GM19452 (cell line): ENCODE data around the gene TFF3.

ENCODE experiments used
- ATAC-seq: cut with Tn5 transposase; IDR thresholded peaks from one replicate; pipeline ENCODE4 v1.9.1; 2021; ENCODE audit not compliant: unreplicated experiment

The TFF3 gene

DNA sequence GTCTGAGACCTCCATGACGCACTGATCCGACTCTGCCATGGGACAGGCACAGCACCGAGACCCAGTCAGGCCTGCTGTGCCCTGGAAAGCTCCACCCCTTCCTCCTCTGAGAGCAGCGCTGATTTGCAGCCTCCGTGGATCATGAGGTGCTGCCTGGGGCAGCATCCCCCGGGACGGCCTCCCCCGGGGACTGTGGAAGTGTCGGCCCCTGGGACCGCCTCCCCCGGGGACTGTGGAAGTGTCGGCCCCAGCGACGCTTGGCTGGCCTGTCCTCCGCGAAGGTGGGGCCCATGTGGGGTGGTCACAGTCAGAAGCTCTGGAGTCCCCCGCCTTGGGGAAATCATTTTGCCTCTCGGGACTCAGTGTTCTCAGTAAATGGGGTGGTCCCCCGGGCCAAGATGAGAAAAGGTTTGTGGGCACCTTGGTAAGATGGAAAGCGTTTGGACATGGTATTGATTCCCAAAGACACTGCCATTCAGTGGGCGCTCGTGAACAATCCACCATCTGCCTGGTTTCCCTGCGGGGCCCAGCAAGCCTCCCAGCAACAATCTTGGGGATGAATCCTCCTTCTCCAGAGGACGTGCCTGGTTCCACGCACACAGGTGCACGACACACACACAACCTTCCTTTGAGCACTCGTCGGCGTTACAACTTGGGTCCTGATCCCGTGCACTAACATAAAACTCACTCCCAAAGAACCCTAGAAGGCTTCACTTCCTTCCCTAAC, 32.6 kb upstream of the TFF3 start:
- no peak for ATAC-seq

DNA sequence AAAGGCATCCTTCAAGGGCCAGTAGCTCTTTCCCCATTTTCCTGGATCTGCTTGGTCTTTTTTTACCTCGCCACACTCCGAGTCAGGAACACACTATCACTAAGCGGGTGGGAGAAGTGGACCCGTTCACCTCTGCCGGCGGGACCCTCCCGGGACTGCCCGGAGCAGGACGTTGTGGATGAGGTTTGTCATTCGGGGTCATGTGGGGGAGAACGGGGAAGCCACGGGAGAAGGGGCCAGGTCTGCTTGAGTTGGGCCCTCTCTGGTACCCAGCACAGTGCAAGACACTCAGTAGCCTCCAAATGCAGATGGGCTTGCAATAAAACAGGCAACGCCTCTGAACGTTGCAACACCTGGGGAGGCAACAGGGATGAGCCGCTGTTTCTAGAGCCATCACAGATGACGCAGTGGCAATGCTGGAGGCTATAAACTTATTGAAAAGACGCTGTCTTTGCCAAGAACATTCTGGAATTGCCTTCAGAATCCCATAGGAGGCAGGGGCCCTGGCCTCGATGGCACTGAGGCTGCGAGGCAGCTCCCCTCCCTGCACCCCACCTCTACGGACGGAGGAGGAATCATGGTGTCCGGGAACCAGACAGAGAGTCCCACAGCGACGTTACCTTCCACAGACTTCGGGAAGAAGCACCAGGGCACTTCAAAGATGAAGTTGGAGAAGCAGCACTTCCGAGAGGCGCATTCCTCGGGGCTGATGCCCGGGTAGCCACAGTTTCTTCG, 31.8 kb upstream of the TFF3 start:
- no peak for ATAC-seq

DNA sequence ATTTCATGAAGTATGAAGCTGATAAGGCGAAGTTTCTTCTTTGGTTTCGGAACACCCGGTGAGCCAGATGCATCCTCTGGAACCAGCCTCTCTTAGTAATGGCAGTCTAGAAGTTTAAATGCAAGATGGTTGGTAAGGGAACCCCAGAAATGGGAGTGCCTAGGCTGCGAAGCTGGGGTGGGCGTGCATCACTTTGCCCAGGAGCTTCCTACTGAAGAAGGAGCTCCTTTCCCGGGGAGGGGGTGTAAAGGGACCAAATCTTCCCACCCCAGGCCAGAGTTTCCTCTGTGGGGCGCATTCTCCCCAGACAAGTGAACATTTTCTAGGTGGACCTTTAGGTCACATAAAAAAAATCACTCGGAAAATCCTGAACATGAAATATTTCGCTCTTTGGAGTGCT, 31.2 kb upstream of the TFF3 start:
- no peak for ATAC-seq

DNA sequence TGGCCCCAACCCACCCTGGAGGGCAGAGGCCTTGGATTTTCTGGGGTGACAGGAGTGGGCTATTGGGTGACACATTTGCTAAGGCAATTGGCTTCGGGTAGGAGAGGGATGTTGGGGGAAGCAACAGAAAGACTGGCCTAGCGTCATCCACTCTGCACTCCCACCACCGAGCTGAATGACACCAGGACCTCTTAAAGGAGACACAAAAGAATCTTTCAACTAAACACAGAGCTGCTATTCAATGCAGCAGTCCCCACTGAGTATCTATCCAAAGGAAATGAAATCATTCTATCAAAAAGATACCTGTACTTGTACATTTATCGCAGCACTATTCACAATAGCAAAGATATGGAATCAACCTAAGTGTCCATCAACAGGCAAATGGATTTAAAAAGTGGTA, 29.4 kb upstream of the TFF3 start:
- no peak for ATAC-seq

DNA sequence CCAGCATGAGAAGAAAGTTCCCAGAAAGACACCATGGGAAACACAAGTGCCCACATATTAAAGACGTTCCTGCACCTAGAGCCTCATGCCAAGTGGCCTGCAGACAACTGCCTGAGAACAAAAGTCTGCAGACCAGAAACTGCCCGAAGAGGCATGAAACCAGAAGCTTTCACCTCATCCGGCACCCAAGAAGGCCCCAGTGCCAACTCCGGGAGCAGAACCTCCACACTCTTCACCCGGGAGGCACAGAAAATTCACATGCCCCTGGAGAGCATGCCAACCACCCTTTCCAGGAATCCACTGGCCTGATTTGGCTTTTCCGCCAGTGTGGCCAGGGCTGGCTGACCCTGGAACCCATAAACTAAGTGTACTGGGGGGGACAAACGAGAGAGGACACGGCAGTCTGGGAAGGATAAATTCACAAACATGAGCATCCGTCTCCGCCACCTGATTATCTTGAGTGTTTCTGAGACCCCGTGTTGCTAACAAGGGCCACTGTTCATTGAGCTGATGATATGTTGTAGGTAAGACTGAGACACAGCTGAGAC, 28.8 kb upstream of the TFF3 start:
- ATAC-seq: no peak

DNA sequence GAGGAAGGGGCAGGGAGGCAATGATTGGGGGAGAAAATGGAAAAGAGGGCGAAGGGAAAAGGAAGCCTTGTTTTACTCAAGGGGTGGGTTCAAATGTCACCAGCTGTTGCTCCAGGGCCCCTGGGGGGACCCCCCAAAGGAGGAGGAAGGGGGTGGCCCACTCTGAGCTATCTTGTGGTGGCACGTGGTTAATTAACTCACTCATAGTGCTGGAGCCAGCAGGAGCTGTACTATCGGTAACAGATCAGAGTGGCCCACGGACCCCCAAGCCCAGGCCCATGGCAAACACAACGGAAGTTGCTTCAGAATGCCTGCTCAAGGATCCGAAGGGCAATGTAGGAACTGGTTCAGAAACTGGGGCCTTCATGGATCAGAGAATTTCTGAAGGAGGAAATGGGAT, 28.3 kb upstream of the TFF3 start:
- no peak for ATAC-seq

DNA sequence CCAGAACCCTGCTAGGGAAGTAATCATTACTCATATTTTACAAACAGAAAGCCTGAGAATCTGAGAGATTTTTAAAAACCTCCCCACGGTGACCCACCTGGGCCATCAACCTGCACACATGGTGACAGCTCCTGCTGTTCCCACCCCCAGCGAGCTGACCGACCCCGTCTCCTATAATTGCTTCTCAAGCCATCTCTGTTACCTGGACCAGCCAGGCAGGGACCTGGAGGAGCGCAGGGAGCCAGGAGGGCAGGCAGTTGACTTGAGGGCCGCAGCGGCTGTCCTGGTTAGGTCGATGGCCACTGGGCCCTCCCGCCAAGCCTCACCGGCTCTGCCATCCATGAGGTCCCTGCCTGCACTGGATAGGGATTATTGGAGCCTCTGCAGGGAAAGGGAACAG, 27.9 kb upstream of the TFF3 start:
- no peak for ATAC-seq

DNA sequence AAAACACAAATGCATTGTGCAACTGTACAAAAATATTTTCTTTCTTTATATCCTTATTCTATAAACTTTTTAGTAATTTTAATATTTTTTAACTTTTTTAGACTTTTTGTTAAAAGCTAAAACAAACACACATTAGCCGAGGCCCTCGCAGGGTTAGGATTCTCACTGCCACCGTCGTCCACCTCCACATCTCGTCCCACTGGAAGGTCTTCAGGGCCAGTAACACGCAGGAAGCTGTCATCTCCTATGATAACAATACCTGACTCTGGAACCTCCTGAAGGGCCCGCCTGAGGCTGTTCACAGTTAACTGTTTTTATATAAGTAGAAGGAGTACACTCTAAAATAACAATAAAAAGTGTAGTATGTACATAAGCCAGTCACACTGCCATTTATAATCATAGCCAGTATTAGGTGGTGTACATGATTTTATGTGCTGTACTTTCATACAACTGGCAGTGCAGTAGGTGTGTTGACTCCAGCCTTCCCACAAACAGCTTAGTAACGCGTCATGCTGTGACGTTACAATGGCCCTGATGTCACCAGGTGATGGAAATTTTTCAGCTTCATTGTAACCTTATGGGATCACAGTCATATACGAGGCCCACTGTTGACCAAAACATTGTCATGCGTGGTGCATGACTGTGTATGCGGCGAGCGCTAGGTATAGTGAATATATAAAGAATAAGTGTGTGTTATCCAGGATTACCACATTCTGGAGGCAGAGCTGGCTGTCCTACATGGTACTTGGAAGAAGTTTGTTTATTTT, 26.8 kb upstream of the TFF3 start:
- ATAC-seq: no peak

DNA sequence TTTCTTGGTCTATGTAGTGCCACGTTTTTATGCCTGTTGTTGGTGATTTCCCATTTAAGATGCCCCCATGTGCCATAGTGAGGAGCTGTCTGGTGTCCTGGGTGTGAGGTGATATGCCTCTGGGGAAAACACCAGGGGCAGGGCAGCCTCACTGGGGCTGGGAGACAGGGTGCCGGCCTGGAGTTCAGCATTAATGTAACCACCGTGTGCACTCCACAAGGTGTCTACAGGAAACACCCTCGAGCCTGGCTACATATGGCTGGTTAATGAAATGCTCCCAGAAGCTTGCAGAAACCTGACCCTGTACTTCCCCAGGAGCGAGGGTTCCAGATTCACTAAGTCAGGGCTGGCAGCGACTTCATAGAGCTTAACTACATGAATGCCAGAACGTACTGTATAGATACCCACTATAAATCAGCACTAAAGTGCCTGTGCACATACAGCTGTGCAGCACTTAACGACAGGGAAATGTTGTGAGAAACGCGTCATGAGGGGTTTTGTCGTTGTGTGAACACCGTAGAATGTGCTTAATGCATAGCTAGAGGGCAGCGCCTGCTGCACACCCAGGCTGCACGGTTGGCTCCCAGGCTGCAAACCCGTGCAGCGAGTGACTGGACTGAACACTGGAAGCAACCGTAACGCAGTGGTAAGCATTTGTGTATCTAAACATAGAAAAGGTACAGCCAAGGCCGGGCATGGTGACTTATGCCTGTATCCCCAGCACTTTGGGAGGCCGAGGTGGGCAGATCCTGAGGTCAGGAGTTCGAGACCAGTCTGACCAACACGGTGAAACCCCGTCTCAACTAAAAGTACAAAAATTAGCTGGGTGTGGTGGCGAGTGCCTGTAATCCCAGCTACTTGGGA, 25.2 kb upstream of the TFF3 start:
- ATAC-seq: no peak

DNA sequence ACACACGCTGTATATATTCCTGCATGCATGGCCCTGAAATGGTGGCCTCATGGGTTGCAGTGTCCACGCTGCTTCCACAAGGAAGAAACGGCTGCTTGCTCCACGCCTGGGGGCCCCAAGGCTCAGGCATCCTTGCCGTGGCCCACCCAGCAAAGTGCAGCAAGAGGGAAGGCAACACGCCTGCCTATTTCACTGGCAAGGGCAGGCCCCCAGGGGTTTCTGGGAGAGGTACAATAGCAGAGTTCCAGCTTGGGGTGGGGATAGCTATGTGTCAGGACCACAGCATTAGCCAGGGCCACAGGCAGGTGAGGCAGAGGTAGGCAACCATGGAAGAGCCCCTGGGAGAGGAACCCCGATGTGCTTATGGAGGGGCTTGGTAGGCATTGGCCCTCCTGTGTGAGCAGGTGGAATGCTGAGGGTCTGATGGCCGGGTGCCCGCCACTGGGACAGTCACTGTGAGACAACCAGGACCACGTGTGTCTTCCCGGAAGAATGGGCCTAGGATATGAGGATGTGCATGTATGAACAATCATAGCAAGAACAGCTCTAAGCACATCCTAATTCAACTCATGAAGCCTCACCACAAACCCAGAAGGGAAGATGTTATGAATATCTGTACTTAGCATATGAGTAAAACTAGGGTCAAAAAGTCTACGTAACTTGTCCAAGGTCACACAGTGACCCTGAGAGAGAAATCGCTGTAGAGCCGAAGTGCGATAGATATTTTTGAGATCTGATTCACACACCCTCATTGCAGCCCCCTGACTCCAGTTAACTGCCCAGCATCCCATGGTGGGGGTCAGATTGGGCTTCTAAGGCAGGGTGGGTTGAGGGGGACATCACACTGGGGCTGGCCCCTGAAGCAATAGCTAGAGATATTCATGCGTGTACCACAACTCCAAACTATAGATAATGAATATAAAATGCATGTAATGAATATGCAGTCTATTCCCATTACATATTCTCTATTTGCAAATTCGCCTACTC, 23.8 kb upstream of the TFF3 start:
- no peak for ATAC-seq

DNA sequence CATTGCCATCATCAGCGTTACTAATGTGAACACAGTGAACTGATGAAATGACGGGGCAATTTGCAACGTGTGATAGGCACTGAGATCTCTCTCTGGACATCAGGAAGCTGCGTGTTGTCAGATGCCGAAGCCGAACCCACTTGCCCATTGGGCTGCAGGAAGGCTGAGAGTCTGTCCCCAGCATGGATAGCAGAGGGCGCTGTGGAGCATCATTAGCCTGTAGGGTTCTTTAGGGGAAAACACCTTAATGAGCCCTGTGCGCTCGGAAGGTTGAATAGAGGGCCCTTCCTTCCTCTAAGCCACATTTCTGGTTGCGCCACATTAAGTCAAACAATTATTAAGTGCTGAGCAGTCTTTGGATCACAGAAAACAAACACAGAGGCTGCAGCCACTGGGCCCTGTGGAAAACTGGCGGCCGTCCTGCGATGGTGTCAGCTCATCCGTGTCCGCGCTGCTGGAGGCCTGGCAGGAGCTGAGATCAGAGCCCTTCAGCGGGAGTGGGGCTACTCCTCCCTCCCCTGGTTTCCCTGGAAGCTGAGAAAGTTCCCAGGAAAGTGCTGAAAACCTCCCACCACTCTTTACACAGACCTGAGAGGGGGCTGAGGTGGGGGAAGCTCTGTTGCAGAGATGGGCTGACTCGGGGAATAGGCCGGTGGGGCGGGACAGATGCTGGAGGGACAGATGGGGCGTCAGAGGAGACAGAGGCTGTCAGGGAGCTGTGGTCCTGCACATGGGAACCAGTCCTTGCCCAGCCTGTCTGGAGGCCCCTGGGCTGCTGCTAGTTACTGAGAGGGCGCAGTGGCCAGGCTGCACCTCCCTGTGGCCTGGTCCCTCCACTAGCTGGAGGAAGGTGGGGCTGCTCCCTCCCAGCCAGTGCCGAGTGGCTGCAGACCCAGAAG, 22.9 kb upstream of the TFF3 start:
- no peak for ATAC-seq

DNA sequence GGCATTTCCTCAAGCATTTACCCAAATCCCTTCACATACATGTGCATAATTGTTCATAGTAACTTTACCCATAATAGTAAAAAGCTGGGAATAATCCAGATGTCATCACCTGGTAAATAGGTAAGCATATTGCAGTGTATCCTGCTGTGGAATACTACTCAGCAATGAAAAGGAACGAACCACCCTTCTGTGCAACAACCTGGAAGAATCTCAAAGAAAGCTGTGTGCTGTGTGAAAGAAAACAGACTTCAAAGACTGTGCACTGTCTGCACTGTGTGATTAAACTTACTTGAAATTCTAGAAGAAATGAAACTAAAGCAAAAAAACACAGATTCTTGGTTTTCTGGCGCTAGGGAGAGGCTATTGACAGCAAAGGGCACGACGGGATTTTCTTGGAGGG, 22.1 kb upstream of the TFF3 start:
- ATAC-seq: no peak

DNA sequence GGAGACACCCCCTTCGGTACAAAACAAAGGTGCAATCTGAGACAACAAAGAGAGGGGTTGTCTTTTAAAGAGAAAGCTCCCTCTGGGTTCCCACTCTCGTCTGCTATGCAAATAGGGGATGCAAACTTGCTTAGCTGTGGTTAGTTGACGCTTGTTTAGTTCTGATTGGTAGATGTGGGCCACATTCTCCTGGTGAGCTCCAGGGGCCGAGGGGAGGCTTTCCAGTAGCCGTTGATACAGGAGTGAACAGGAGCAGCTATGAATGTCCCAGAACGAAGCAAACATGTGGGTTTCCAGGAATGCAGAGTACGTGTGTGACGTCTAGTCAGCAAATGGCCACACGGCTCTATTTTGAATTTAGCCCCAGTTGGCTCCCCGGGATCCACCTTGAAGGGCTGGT, 20.8 kb upstream of the TFF3 start:
- no peak for ATAC-seq

DNA sequence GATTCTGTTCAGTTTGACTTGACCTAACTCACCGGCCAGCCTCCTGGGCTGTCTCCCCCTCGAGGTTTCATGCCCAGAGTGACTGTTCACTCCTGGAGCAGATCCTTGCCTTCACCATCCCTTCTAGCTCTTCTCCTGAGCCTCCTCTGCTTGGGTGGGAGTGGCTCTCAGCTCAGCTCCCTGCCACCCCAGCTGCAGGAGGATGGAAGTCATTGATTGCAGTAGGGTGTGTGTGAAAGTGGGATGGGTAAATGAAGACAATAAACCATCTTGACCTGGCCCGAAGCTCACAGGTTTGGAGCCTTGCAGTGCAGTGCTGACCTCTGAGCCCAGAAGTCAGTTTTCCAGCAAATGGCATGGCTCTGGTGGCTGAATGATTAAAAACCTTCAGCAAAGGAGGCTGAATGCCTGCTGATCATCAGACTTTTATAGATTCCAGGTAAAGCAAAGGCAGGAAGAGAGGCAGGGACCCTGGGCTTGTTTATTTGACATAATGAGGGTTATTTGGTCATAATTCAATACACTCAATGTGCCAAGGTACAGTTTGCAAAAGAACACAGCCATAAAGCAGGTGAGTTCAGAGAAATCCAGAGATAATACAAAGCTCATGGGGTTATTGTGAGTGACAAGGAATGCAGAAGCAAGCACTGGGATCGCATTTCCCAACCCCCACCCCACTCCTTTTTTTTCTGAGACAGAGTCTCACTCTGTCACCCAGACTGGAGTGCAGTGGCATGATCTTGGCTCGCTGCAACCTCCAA, 17.5 kb upstream of the TFF3 start:
- no peak for ATAC-seq

DNA sequence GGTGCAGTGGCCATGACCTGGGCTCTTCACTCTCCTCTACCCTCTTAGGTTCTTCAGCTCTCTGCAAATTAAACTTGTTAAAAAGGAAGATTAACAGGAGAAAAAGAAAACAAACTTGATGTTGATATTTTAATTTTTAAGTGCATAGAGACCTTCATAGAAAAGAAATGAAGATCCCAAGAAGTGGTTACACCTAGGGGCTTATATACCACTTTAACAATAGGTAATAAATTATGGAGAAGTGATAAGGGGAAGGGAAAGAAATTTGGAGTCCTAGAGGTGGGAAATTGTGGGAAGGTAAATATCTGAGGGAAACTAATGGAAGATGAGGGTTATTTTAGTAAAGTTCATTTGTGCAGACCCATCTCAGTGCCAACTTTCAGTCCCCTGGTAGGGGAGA, 16.5 kb upstream of the TFF3 start:
- ATAC-seq: no peak

DNA sequence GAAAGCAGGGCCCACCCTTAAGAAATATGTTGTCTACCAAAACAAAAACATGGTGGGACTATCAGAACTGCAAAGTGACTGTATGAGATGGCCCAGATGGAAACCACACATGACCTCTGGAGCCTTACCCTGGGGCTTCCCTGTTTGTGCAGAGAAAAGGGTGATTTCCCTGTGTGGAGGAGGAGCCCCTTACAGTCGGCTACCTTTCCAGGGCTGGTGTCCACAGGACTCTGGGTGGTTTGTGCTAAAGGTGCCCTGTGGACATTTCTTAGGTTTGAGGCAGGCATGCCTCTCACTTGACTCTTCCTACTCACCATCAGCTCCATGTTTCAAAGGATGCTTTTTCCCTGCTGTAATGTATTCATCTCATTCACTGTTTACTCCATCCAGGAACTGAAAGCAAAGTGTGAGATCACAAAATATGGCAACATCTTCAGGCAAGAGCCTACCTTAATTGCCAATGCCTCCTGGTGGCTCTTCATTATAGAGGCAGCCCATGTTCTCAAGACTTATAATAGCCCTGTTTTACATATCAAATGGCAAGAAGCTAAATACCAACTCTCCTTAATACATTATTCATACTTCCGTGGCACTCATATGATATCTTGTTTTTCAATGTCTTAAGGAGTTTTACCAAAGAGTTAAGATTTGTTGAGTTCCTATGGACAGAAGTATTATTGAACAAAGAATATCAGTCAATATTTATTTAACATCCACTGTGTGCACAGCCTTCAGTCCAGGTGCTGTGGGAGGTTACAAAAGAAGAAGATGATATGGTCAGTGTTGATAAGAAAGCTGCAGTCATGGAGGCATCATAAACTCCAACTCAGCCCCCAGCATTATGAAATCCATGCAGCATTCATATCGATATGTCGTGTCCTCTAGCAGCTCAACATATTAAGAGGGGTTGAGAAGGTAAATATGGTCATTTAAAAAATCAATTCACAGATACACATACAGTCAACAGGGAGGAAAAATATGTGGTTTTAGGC, 15.5 kb upstream of the TFF3 start:
- ATAC-seq: no peak

DNA sequence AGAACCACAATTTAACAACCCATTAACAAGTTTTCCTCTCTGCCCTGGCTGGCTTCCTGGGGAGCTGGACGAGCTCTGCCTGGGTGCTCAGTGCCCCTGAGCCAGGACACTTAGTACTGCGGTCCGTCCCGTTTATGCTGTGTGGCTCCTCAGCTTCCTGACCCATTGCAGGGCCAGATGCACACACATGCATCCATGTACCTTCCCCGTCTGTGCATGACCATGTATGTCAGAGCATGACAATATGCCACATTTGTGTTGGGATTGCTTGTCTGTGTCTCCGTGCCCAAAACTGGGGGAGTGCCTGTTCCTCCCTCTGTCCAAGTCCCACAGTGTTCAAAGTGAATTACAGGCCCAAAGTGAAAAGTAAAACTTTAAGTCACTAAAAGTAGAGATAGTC, 9.7 kb upstream of the TFF3 start:
- no peak for ATAC-seq
